ENCODE results near the gene GTF2IRD1. TPM values are rescaled to one million over a fixed set of nuclear protein-coding genes. Genes with fewer than 3 reads are reported as not detected.

Gene GTF2IRD1
- total and polyA plus RNA-seq, 2 of the 13 experiments (the other 11 are each of a cell fraction or from before 2014, with no cell fraction given): 16.5 to 26.7 TPM

- TF ChIP-seq ZNF441 (CRISPR knock-in tag; IDR thresholded peaks at IDR 0.05; ENCODE audit: borderline replicate concordance): no peak
- TF ChIP-seq ZNF513 (CRISPR knock-in tag; conservative IDR thresholded peaks at IDR 0.05): no peak
- TF ChIP-seq SAFB2 (CRISPR knock-in tag; IDR thresholded peaks at IDR 0.05; ENCODE audit: borderline replicate concordance, low read depth): no peak
- no peak for TF ChIP-seq ARID4A (CRISPR knock-in tag; IDR thresholded peaks at IDR 0.05; ENCODE audit: borderline replicate concordance)
- TF ChIP-seq ZBTB33 (CRISPR knock-in tag; IDR thresholded peaks at IDR 0.05): 0 out of 2 replicates have a peak, but pooled peaks have one; percentile 22
- 0 out of 2 replicates have a peak, but pooled peaks have one; percentile 20 for TF ChIP-seq ZKSCAN5 (CRISPR knock-in tag; IDR thresholded peaks at IDR 0.05)
- no peak for TF ChIP-seq ZNF678 (CRISPR knock-in tag; IDR thresholded peaks at IDR 0.05)
- peak; percentile 82 for TF ChIP-seq SMC3 (IDR thresholded peaks at IDR 0.05; ENCODE audit: low read length)
- no peak for TF ChIP-seq ZNF251 (CRISPR knock-in tag; IDR thresholded peaks at IDR 0.05)
- TF ChIP-seq RAD21 (CRISPR knock-in tag; IDR thresholded peaks at IDR 0.05): peak; percentile 60; the same call in 1 of the 2 replicates
- no peak for TF ChIP-seq EZH2 (conservative IDR thresholded peaks at IDR 0.05; ENCODE audit: low read depth, low read length)
- TF ChIP-seq ZNF407 (CRISPR knock-in tag; IDR thresholded peaks at IDR 0.05; ENCODE audit: not compliant biosample characterization): no peak
These were observed 91.2 kb downstream of the GTF2IRD1 start (continued) for GRCh38 chr7:74544706-74545469.
